GM12874 (cell line): Measurements from ENCODE around the gene PRKAR2A.

ENCODE experiments used
- TF ChIP-seq, protein P1 (sequence below): IDR thresholded peaks from 2 replicates; pipeline ENCODE4 v1.5.1; 2011; ENCODE audit warnings: low read depth, mild to moderate bottlenecking, control low read depth, low read length, moderate library complexity; ENCODE audit not compliant: insufficient read depth

PRKAR2A gene

DNA sequence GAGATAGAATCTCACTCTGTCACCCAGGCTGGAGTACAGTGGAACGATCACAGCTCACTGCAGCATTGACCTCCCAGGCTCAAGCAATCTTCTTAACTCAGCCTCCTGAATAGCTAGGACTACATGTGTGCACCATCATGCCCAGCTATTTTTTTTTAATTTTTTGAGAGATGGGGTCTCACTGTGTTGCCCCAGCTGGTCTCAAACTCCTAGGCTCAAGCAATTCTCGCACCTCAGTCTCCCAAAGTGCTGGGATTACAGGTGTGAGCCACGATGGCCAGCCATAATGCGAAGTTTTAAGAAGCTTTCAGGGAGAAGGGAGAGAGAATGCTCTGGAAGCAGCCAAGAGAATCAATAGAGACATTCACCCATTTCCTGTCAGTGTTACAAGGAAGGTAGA, 42.7 kb downstream of the PRKAR2A start:
- TF ChIP-seq, protein P1, sequence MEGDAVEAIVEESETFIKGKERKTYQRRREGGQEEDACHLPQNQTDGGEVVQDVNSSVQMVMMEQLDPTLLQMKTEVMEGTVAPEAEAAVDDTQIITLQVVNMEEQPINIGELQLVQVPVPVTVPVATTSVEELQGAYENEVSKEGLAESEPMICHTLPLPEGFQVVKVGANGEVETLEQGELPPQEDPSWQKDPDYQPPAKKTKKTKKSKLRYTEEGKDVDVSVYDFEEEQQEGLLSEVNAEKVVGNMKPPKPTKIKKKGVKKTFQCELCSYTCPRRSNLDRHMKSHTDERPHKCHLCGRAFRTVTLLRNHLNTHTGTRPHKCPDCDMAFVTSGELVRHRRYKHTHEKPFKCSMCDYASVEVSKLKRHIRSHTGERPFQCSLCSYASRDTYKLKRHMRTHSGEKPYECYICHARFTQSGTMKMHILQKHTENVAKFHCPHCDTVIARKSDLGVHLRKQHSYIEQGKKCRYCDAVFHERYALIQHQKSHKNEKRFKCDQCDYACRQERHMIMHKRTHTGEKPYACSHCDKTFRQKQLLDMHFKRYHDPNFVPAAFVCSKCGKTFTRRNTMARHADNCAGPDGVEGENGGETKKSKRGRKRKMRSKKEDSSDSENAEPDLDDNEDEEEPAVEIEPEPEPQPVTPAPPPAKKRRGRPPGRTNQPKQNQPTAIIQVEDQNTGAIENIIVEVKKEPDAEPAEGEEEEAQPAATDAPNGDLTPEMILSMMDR, result no peak

DNA sequence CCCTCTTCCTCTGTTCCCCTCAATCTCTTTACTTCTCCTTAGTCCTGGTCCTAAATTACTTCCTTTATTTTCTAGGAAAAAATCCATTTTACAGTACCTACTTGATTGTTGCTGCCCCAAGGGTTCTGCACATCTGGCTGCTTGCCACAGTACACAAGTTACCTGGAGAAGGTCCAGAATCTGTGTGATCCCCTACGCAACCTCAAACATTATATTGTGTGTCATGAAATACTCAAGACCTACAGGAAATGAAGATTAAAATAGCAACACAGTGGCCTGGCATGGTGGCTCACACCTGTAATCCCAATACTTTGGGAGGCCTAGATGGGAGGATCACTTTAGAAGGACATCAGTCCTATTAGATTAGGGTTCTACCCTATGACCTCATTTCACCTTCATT, 48.7 kb downstream of the PRKAR2A start:
- TF ChIP-seq, protein P1, result no peak

DNA sequence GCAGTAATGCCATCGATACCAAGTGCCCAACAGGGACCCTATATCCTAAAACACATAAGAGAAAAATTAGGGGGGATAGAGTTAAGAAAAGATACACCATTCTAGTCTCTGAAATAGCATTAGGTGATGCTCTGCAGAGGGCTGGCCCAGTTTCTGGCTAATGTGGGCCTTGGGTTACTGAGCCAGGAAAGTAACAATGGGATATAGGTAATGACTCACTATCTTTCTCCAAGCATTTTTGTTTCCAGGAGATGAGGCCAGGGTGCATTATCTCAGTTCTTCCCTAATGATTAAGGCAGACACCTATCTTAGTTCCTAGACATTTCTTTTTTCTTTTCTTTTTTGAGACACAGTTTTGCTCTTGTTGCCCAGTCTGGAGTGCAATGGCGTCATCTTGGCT, 50.0 kb downstream of the PRKAR2A start:
- TF ChIP-seq, protein P1, result no peak

DNA sequence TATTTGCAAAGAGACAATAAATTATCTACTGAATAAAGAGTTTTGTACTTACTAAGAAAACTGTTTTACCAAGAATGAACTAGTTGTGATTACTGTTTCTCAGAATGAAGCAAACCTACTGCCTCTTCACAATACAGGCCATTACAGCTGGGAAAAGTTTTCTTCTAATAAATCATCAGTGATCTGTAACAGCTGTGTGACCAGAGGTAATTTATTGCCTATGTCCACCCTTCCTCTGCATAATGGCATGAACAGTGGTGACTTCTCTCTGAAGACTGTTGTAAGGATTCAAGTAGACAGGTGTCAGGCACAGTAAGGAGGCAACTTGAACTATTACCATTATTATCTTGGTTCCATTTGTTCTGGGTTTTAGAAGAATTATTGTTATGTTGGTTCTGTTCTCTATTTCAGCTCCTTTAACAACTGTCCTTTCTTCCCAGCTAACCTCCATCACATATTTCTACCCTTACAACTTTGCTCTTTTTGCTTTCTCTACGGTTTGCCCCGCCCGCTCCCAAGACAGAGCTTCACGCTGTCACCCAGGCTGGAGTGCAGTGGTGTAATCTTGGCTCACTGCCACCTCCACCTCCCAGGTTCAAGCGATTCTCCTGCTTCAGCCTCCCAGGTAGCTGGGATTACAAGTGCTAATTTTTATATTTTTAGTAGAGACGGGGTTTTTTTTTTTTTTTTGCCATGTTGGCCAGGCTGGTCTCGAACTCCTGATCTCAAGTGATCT, 51.5 kb downstream of the PRKAR2A start:
- TF ChIP-seq, protein P1, result no peak

DNA sequence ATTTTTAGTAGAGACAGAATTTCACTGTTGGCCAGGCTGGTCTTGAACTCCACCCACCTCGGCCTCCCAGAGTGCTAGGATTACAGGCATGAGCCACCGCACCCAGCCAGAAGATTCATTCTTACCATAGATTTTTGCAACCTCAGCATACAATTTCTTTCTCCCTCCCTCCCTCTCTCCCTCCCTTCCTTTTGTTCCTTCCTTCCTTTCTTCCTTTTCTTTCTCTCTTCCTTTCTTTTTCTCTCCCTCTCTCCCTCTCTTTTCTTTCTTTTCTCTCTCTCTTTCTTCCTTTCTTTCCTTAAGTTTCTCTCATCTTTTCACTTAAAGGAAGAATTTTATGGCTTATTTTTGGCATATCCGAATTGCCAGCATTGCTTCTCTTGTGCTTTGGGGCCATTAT, 58.0 kb downstream of the PRKAR2A start:
- TF ChIP-seq, protein P1, result no peak

DNA sequence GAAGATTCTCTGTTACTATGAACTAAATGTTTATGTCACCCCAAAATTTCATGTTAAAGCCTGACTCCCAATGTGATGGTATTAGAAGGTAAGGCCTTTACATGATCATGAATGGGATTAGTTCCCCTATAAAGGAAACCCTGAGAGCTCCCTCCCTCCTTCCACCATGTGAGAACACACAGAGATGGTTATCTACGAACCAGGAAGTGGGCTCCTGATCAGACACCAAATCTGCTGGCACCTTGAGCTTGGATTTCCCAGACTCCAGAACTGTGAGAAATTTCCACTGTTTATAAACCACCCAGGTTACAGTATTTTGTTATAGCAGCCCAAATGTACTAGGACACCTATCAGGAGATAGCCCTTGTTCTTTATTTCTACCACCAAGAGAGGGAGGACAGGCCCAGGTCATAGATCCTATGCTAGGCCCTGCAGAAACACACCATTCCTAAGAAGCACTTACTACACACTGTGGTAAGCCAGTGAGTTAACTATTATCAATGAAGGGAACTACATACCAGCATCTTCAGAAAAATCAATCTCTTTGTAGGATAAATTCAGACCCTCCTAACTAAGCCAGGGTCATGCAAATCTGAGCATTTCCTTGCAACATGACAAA, 59.0 kb downstream of the PRKAR2A start:
- TF ChIP-seq, protein P1, result no peak

DNA sequence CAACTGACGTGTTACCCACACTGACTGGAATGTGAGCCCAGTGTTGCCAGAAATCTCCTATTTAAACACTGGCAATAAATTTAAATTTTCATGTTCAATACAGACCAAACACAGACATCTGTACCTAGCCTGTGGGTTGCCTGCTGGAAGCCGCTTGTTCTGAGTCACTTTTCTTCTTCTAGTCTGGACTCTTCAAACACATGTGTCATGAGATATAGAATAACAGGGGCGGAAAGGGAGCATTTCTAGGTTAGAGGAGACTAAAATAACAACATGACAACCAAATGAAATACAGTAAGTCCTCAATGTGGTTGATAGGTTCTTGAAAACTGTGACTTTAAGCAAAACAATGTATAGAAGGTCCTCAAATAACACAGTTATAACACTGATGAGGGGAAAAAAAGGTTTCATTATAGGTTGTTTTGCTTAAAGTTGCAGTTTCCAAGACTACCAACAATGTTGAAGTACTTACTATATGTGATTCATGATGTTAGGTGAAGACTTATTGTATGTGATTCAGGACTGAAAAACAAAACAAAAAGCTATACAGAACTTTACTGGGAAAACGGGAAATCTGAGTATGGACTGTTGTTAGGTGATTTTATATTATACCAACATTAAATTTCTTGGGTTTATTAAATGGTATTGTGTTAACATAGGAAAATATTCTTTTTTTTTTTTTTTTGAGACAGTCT, 63.1 kb downstream of the PRKAR2A start:
- TF ChIP-seq, protein P1, result no peak
